Activated naive CD8-positive, alpha-beta T cell treated with anti-CD3 and anti-CD28 coated beads for 36 hours (primary cell): ENCODE data around the gene TRIAP1. TPM values are rescaled to one million over a fixed set of nuclear protein-coding genes. Genes with fewer than 3 reads are reported as not detected.

Source experiments
- DNase-seq: peaks from one replicate; pipeline ENCODE4 v3.0.0; 2021
- H3K27ac Mint-ChIP-seq: one replicate; pipeline ENCODE4 v1.8.0; 2022; ENCODE audit warnings: mild to moderate bottlenecking, moderate library complexity, mixed read lengths
- H3K27me3 Mint-ChIP-seq: one replicate; pipeline ENCODE4 v1.8.0; 2022; ENCODE audit warnings: mild to moderate bottlenecking, mixed read lengths
- H3K36me3 Mint-ChIP-seq: one replicate; pipeline ENCODE4 v1.8.0; 2021; ENCODE audit warnings: mild to moderate bottlenecking, mixed read lengths
- H3K4me1 Mint-ChIP-seq: one replicate; pipeline ENCODE4 v1.8.0; 2021; ENCODE audit warnings: mixed read lengths
- H3K4me3 Mint-ChIP-seq: one replicate; pipeline ENCODE4 v1.8.0; 2022; ENCODE audit warnings: mild to moderate bottlenecking, moderate library complexity, mixed read lengths
- H3K9me3 Mint-ChIP-seq: one replicate; pipeline ENCODE4 v1.8.0; 2022; ENCODE audit warnings: mixed read lengths
- total RNA-seq, 2 experiments: library from RNA; stranded (reverse); gene quantifications; one replicate each; pipeline ENCODE4 v1.2.3, GENCODE V29; 2021

TRIAP1 gene
- total RNA-seq, 2 experiments from 2014 or later, result 64.2 to 64.6 TPM

DNA sequence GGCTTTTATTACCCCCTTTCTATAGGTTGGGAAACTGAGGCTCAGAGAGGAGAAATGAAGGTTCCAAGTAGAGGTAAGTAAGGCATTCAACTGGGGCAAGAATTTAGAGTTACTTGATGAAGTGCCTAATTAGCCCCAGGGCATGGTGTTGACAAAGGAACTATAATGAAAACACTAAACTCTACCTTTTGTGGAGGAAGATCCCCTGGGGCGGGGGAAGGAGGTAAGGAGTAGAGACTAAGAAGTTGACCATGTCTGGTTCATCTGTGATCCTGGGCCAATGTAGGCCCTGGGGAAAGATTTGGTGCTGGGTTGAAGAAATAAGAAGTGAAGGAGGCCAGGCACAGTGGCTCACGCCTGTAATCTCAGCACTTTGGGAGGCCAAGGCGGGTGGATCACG is 24.5 kb downstream of the TRIAP1 start:
- no peaks in the 10 kb centered on the region for H3K36me3 Mint-ChIP-seq
- H3K9me3 Mint-ChIP-seq, result no peaks in the 10 kb centered on the region
- H3K27ac Mint-ChIP-seq, result no peak overlapping the region
- H3K27me3 Mint-ChIP-seq, result no peaks in the 10 kb centered on the region
- no peaks in the 10 kb centered on the region for H3K4me1 Mint-ChIP-seq
- no peak overlapping the region for H3K4me3 Mint-ChIP-seq
- no peak for DNase-seq

DNA sequence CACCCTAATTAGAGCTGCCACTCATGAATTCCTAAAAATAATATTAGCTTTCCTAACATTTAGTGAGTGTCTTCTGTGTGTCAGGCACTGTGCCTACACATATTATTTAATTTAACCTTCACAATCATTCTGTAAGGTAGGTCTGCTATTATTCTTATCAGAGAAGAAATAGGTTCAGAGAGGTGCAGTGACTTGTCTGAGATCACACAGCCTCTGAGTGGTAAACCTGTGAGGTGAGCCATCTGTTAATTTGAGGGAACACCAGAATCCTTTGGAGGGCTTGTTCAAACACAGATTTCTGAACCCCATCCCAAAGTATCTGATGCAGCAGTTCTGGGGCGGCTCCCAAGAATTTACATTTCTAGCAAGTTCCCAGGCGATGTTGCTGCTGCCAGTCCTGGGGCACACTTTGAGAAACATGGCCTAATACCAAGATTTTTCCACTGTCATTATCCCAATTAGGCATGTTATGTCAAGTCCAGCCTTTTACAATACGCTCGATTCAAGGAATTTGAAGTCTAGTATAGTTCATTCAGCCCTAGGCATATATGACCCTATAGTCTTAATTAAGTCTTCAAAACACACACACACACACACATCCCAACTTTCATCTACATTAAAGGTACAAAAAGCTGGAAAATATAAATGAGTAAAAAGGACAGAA is 28.1 kb downstream of the TRIAP1 start:
- H3K36me3 Mint-ChIP-seq, result no peaks in the 10 kb centered on the region
- DNase-seq, result no peak
- H3K9me3 Mint-ChIP-seq, result no peaks in the 10 kb centered on the region
- no peak overlapping the region for H3K4me3 Mint-ChIP-seq
- no peak overlapping the region for H3K27ac Mint-ChIP-seq
- no peaks in the 10 kb centered on the region for H3K4me1 Mint-ChIP-seq
- H3K27me3 Mint-ChIP-seq, result peaks cover 5% of the 10 kb centered on the region

GRCh38 chr12:120416490-120417216 is 29.5 kb downstream of the TRIAP1 start:
- Mint-ChIP-seq H3K27me3 (peaks cover 5% of the 10 kb centered on the region), H3K4me3 (no peak overlapping the region), H3K4me1 (no peaks in the 10 kb centered on the region), H3K36me3 (no peaks in the 10 kb centered on the region), H3K9me3 (no peaks in the 10 kb centered on the region), H3K27ac (no peak overlapping the region)
- no peak for DNase-seq

- Mint-ChIP-seq H3K9me3 (no peaks in the 10 kb centered on the region), H3K4me1 (no peaks in the 10 kb centered on the region), H3K36me3 (no peaks in the 10 kb centered on the region), H3K27me3 (peaks cover 5% of the 10 kb centered on the region), H3K4me3 (no peak overlapping the region), H3K27ac (peak overlapping the region; percentile 69)
- DNase-seq, result no peak
These were observed 32.1 kb downstream of the TRIAP1 start for GRCh38 chr12:120413901-120414695.

GRCh38 chr12:120412421-120412820 is 33.8 kb downstream of the TRIAP1 start:
- no peak for DNase-seq
- Mint-ChIP-seq H3K4me1 (no peaks in the 10 kb centered on the region), H3K27me3 (peaks cover 5% of the 10 kb centered on the region), H3K36me3 (no peaks in the 10 kb centered on the region), H3K9me3 (no peaks in the 10 kb centered on the region), H3K27ac (no peak overlapping the region), H3K4me3 (no peak overlapping the region)

DNA sequence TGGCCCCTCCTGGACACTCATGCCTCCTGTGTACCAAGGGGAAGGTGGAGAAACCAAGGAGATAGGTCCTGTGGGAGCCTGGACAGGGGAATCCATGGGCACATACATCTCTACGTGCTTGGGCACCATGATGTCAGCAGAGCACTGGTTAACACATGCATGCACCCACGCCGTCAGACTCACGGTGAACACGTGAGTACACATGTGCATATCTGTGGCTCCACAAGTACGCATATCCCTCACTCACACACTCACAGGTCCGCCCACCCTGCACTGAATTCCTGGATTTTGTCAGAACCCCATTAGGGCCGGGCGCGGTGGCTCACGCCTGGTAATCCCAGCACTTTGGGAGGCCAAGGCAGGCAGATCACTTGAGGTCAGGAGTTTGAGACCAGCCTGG is 37.4 kb downstream of the TRIAP1 start:
- no peak for DNase-seq
- no peaks in the 10 kb centered on the region for H3K9me3 Mint-ChIP-seq
- no peaks in the 10 kb centered on the region for H3K4me1 Mint-ChIP-seq
- no peak overlapping the region for H3K27ac Mint-ChIP-seq
- no peaks in the 10 kb centered on the region for H3K36me3 Mint-ChIP-seq
- H3K27me3 Mint-ChIP-seq, result no peaks in the 10 kb centered on the region
- H3K4me3 Mint-ChIP-seq, result no peak overlapping the region

DNA sequence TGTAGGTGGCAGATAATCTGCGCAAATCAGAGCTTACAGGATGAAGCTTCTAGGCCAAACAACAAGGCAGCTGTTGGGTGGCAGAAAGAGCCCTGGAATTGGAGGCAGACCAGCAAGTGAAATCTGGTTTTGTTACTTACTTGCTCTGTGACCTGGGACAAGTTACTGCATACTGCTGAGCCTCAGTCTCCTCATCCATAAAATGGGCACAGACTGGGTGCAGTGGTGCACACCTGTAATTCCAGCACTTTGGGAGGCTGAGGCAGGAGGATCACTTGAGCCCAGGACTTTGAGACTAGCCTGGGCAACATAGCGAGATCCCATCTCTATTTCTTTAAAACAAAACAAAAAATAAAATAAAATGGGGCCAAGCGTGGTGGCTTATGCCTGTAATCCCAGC is 39.6 kb downstream of the TRIAP1 start:
- no peaks in the 10 kb centered on the region for H3K9me3 Mint-ChIP-seq
- H3K4me1 Mint-ChIP-seq, result no peaks in the 10 kb centered on the region
- H3K4me3 Mint-ChIP-seq, result no peak overlapping the region
- DNase-seq, result no peak
- no peaks in the 10 kb centered on the region for H3K36me3 Mint-ChIP-seq
- no peak overlapping the region for H3K27ac Mint-ChIP-seq
- H3K27me3 Mint-ChIP-seq, result peaks cover 10% of the 10 kb centered on the region

GRCh38 chr12:120406069-120406468 is 40.1 kb downstream of the TRIAP1 start:
- Mint-ChIP-seq H3K36me3 (no peaks in the 10 kb centered on the region), H3K27me3 (peaks cover 10% of the 10 kb centered on the region), H3K4me1 (no peaks in the 10 kb centered on the region), H3K4me3 (no peak overlapping the region), H3K27ac (no peak overlapping the region), H3K9me3 (no peaks in the 10 kb centered on the region)
- no peak for DNase-seq

DNA sequence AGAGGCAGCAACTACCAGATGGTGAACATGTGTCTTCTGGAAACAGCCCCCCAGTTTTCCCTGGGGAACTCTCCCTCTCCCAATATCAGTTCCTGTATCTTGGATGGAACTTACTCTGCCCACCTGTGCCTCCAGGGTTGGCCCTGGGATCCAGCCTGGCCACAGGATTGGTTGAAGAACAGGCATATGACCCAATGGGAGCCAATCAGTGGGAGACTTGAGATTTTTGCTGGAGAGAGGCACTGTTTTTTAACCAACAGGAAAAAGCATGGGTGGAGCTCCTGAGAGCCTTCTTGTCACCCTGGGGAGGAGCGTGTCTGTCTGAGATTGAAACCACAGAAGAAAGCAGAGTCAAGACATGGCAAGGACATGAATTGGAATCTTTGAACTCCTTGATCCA is 41.9 kb downstream of the TRIAP1 start:
- Mint-ChIP-seq H3K9me3 (no peaks in the 10 kb centered on the region), H3K27me3 (peaks cover 10% of the 10 kb centered on the region), H3K27ac (no peak overlapping the region), H3K36me3 (no peaks in the 10 kb centered on the region), H3K4me3 (no peak overlapping the region), H3K4me1 (peaks cover 5% of the 10 kb centered on the region)
- no peak for DNase-seq

DNA sequence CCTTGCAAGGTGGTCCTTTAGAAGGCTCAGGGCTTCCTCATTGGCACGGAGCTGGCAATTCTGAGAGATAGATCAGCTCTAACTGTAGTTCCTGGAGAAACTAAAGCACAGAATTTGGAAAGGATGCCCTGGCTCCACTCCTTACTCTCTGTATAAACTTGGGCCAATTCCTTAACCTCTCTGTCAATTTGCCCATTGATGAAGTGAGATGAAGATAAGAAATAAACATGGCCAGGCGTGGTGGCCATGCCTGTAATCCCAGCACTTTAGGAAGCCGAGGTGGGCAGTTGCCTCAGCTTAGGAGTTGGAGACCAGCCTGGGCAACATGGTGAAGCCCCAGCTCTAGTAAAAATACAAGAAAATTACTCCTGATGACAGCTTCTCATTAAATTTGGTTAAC is 42.3 kb downstream of the TRIAP1 start:
- Mint-ChIP-seq H3K27me3 (peaks cover 10% of the 10 kb centered on the region), H3K36me3 (no peaks in the 10 kb centered on the region), H3K4me3 (no peak overlapping the region), H3K4me1 (peaks cover 6% of the 10 kb centered on the region), H3K9me3 (no peaks in the 10 kb centered on the region), H3K27ac (no peak overlapping the region)
- no peak for DNase-seq

- H3K27me3 Mint-ChIP-seq, result peaks cover 15% of the 10 kb centered on the region
- H3K4me1 Mint-ChIP-seq, result peaks cover 6% of the 10 kb centered on the region
- H3K36me3 Mint-ChIP-seq, result no peaks in the 10 kb centered on the region
- no peak overlapping the region for H3K4me3 Mint-ChIP-seq
- no peaks in the 10 kb centered on the region for H3K9me3 Mint-ChIP-seq
- H3K27ac Mint-ChIP-seq, result no peak overlapping the region
- DNase-seq, result no peak
These were observed 44.0 kb downstream of the TRIAP1 start for GRCh38 chr12:120402217-120402616.

- DNase-seq, result no peak
- H3K9me3 Mint-ChIP-seq, result no peaks in the 10 kb centered on the region
- H3K36me3 Mint-ChIP-seq, result no peaks in the 10 kb centered on the region
- no peak overlapping the region for H3K4me3 Mint-ChIP-seq
- H3K4me1 Mint-ChIP-seq, result peaks cover 8% of the 10 kb centered on the region
- peaks cover 38% of the 10 kb centered on the region for H3K27me3 Mint-ChIP-seq
- no peak overlapping the region for H3K27ac Mint-ChIP-seq
These were observed 46.7 kb downstream of the TRIAP1 start for GRCh38 chr12:120399531-120399930.

DNA sequence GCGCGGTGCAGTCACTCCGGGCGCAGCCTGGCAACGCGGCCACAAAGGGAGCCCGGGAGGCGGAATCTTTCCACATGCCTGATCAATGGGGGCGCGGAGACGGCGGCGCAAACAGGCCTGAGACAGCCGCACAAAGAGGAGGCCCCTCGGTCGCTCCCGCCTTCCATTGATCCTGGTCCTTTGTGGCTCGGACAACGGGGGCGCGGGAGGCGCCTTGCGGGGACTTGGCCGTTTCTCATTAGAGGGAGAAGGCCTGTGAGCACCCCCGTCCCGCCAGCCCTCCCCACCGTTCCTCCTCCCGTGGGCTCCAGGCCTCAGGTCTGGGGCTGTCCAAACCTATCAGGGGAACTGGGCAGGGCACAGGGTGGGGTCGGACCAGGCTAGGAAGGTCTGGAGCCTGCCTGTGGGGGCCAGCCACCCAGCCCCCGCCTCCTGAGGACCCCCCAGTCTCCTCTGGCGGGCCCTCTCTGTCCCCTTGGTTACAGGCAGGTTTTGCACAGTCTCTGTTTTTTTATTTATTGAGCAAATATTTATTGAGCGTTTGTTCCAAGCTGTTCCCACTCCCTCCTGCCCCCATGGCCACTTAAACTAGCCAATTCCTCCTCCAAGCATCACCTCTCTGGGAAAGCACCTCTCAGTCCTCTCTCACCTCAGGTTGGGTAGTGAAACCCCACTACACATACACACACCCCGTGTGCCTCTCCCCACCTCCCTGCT is 48.2 kb downstream of the TRIAP1 start:
- Mint-ChIP-seq H3K27ac (no peak overlapping the region), H3K4me1 (peaks cover 8% of the 10 kb centered on the region), H3K36me3 (no peaks in the 10 kb centered on the region), H3K9me3 (no peaks in the 10 kb centered on the region), H3K27me3 (peaks cover 44% of the 10 kb centered on the region), H3K4me3 (no peak overlapping the region)
- DNase-seq, result no peak

- DNase-seq, result no peak
- no peaks in the 10 kb centered on the region for H3K9me3 Mint-ChIP-seq
- no peak overlapping the region for H3K4me3 Mint-ChIP-seq
- no peak overlapping the region for H3K27ac Mint-ChIP-seq
- peaks cover 48% of the 10 kb centered on the region for H3K27me3 Mint-ChIP-seq
- peaks cover 6% of the 10 kb centered on the region for H3K4me1 Mint-ChIP-seq
- H3K36me3 Mint-ChIP-seq, result no peaks in the 10 kb centered on the region
These were observed 51.5 kb downstream of the TRIAP1 start for GRCh38 chr12:120394483-120395367.
